K562 (cell line): ENCODE results near the gene PPIE. TPM values are rescaled to one million over a fixed set of nuclear protein-coding genes. Genes with fewer than 3 reads are reported as not detected.
A peak's percentile ranks its signal among the peaks of the same experiment; 100 is the strongest.

Experiments
- CBX2 ChIP-seq: fragments of 200-600 bp; sonication (generic); IDR thresholded peaks from one replicate; pipeline ENCODE4 v1.6.1; 2012; ENCODE audit warnings: mild to moderate bottlenecking, low read length, inconsistent platforms; ENCODE audit not compliant: insufficient read depth, poor library complexity, severe bottlenecking
- FUS ChIP-seq: fragments of 200-400 bp; formaldehyde crosslinking; optimal IDR thresholded peaks from 2 replicates; pipeline ENCODE3; 2017; ENCODE audit warnings: low read depth, low read length
- HMGXB4 ChIP-seq: sonication (generic); formaldehyde crosslinking; IDR thresholded peaks from 2 replicates; pipeline ENCODE4 v1.8.1; 2023; ENCODE audit warnings: mild to moderate bottlenecking, missing genetic modification reagents
- HNRNPL ChIP-seq: fragments of 200-400 bp; formaldehyde crosslinking; IDR thresholded peaks from 2 replicates; pipeline ENCODE4 v1.6.1; 2017; ENCODE audit warnings: low read depth, mild to moderate bottlenecking, low read length
- ID3 ChIP-seq, 2 experiments: fragments of 250-450 bp in 1 of 2; fragments of 450-650 bp in 1 of 2; sonication (Bioruptor Pico) in 1 of 2; IDR thresholded peaks; 2 replicates each; pipeline versions ENCODE4 v1.6.1 to v1.8.0; 2016 to 2021; ENCODE audit warnings: mild to moderate bottlenecking in 2 of 2, moderate library complexity in 2 of 2, missing compliant biosample characterization in 1 of 2, missing genetic modification characterization in 1 of 2
- NFE2 ChIP-seq: IDR thresholded peaks from 2 replicates; pipeline ENCODE4 v1.6.1; 2014; ENCODE audit warnings: antibody characterized with exemption, low read depth
- PHF8 ChIP-seq: fragments of 200-600 bp; sonication (generic); IDR thresholded peaks from 2 replicates; pipeline ENCODE4 v1.6.1; 2012; ENCODE audit warnings: mixed run types, mild to moderate bottlenecking, inconsistent platforms, low read length, moderate library complexity, borderline replicate concordance
- PML ChIP-seq: IDR thresholded peaks from 2 replicates; pipeline ENCODE4 v1.6.1; 2012; ENCODE audit warnings: low read length, inconsistent platforms
- STAG1 ChIP-seq: sonication (generic); formaldehyde crosslinking; IDR thresholded peaks from 2 replicates; pipeline ENCODE4 v1.5.0; 2020; ENCODE audit warnings: missing genetic modification reagents, borderline replicate concordance
- TBP ChIP-seq: optimal IDR thresholded peaks from 2 replicates; pipeline ENCODE3; 2011; ENCODE audit warnings: low read depth, low read length, improper control_type of control experiment
- THAP12 ChIP-seq: fragments of 250-450 bp; sonication (Bioruptor Pico); IDR thresholded peaks from 2 replicates; pipeline ENCODE4 v1.9.0; 2021; ENCODE audit warnings: mild to moderate bottlenecking, inconsistent platforms
- YBX1 ChIP-seq: fragments of 450-650 bp; IDR thresholded peaks from 2 replicates; pipeline ENCODE4 v1.7.1; 2016; ENCODE audit warnings: mild to moderate bottlenecking
- ZNF24 ChIP-seq: fragments of 450-650 bp; IDR thresholded peaks from 2 replicates; pipeline ENCODE4 v1.6.1; 2016
- ZNF41 ChIP-seq: fragments of 250-450 bp; sonication (Bioruptor Pico); conservative IDR thresholded peaks from 2 replicates; pipeline ENCODE4 v1.4.0; 2020; ENCODE audit warnings: mild to moderate bottlenecking
- ZNF57 ChIP-seq: fragments of 450-650 bp; formaldehyde crosslinking; IDR thresholded peaks from 2 replicates; pipeline ENCODE4 v1.4.0; 2020; ENCODE audit warnings: mild to moderate bottlenecking, moderate library complexity
- ZNF592 ChIP-seq: fragments of 450-650 bp; IDR thresholded peaks from 2 replicates; pipeline ENCODE4 v1.6.1; 2017; ENCODE audit warnings: antibody characterized with exemption, mild to moderate bottlenecking
- ZNF79 ChIP-seq: fragments of 250-450 bp; sonication (Bioruptor Pico); IDR thresholded peaks from 2 replicates; pipeline ENCODE4 v1.4.0; 2020; ENCODE audit warnings: low read depth, mild to moderate bottlenecking, moderate library complexity
- polyA plus RNA-seq, 8 experiments: library from polyadenylated mRNA; depleted of rRNA in 4 of 8; stranded (reverse) in 5 of 8; unstranded in 3 of 8; fragments of >200 nt; fragmentation: Nextera tagmentation in 2 of 8; fragmentation: Illumina TruSeq in 1 of 8; extraction: Ambion mirVana in 2 of 8; extraction: Trizol in 1 of 8; gene quantifications; 2 replicates each; pipeline versions ENCODE4 v1.2.1 to v1.2.3, GENCODE V29; 2011 to 2014; ENCODE audit warnings: inconsistent platforms in 1 of 8, missing spikeins in 1 of 8
- total RNA-seq, 7 experiments: library from RNA; depleted of rRNA in 6 of 7; stranded (reverse); fragments of >200 nt in 6 of 7; fragmentation: Illumina TruSeq in 2 of 7; extraction: Trizol in 2 of 7; gene quantifications; 2 replicates each; pipeline versions ENCODE4 v1.2.1 to v1.2.3, GENCODE V29; 2011 to 2021; ENCODE audit warnings: low replicate concordance in 1 of 7

Gene PPIE
- total and polyA plus RNA-seq, 9 of the 15 experiments (the other 6 are each of a cell fraction or from before 2014, with no cell fraction given) = 75.4 to 444 (median 131) TPM

GRCh38 chr1:39788758-39789570 lies 50.3 kb downstream of the PPIE start, which contains the start of gene BMP8B (continued):
- TF ChIP-seq HMGXB4 (no peak), TBP (no peak), NFE2 (no peak), ZNF79 (CRISPR knock-in tag) (no peak), ZNF592 (peak; percentile 90), CBX2 (no peak), PML (no peak), STAG1 (peak; percentile 11; the same call in 1 of the 2 replicates), FUS (peak; percentile 52), THAP12 (CRISPR knock-in tag) (peak; percentile 48; the same call in 1 of the 2 replicates), ZNF57 (CRISPR knock-in tag) (no peak), PHF8 (peak; percentile 76; the same call in 1 of the 2 replicates), ZNF41 (CRISPR knock-in tag) (0 out of 2 replicates have a peak, but pooled peaks have one; percentile 37), HNRNPL (peak; percentile 89), ID3 (CRISPR knock-in tag; IDR thresholded peaks at IDR 0.05) (no peak), ID3 (tag; IDR thresholded peaks at IDR 0.05) (no peak), ZNF24 (no peak), YBX1 (no peak)
